HEK293 (cell line): Measurements from ENCODE around the gene ADCY3.

Experiments
- CTCF ChIA-PET: fragments of 350-600 bp; formaldehyde crosslinking; extraction: SDS; loops from one replicate; lab custom pipeline; 2021; ENCODE audit warnings: antibody characterized with exemption; lab: Yijun Ruan, JAX
- POLR2A ChIA-PET: fragments of 300-600 bp; formaldehyde crosslinking; extraction: SDS; loops from one replicate; lab custom pipeline; 2020; ENCODE audit warnings: antibody characterized with exemption, inconsistent platforms; lab: Yijun Ruan, JAX
- H3K27ac ChIP-seq: fragments of 200-500 bp; sonication (Bioruptor generic); 2 replicates; pipeline ENCODE4 v1.5.1; 2014; ENCODE audit warnings: low read depth, low read length, control low read depth, inconsistent platforms; ENCODE audit errors: extremely low read depth
- H3K36me3 ChIP-seq, 2 experiments: fragments of 200-500 bp in 1 of 2; sonication (Bioruptor generic) in 1 of 2; 1 replicate in 1 of 2; 2 replicates in 1 of 2; pipeline ENCODE4 v1.5.1; 2014 to 2017; ENCODE audit warnings: inconsistent platforms in 2 of 2, low read length in 2 of 2; ENCODE audit not compliant: control insufficient read depth in 2 of 2, insufficient read depth in 1 of 2
- H3K4me1 ChIP-seq: fragments of 200-500 bp; sonication (Bioruptor generic); 2 replicates; pipeline ENCODE4 v1.5.1; 2014; ENCODE audit warnings: mild to moderate bottlenecking, low read length, inconsistent platforms; ENCODE audit not compliant: control insufficient read depth, insufficient read depth
- H3K4me3 ChIP-seq: 2 replicates; pipeline ENCODE4 v1.5.1; 2011; ENCODE audit warnings: low read depth, mild to moderate bottlenecking, control low read depth, low read length, moderate library complexity
- H3K9me3 ChIP-seq: fragments of 200-500 bp; sonication (Bioruptor generic); 2 replicates; pipeline ENCODE4 v1.5.1; 2014; ENCODE audit warnings: low read depth, low read length, inconsistent platforms; ENCODE audit not compliant: control insufficient read depth, insufficient read depth
- HOXA7 ChIP-seq: sonication (generic); formaldehyde crosslinking; IDR thresholded peaks from 2 replicates; pipeline ENCODE4 v1.8.1; 2022; ENCODE audit warnings: missing genetic modification reagents, borderline replicate concordance
- HOXC10 ChIP-seq: sonication (generic); formaldehyde crosslinking; IDR thresholded peaks from 2 replicates; pipeline ENCODE4 v1.8.1; 2023; ENCODE audit warnings: mild to moderate bottlenecking, missing genetic modification reagents
- KLF16 ChIP-seq: fragments of 450-650 bp; formaldehyde crosslinking; IDR thresholded peaks from 2 replicates; pipeline ENCODE4 v1.5.1; 2017; ENCODE audit warnings: missing biosample characterization, missing genetic modification characterization
- PRDM10 ChIP-seq: fragments of 450-650 bp; formaldehyde crosslinking; IDR thresholded peaks from 2 replicates; pipeline ENCODE4 v1.5.1; 2016; ENCODE audit warnings: missing biosample characterization, missing genetic modification characterization
- PRDM4 ChIP-seq: fragments of 450-650 bp; formaldehyde crosslinking; IDR thresholded peaks from 2 replicates; pipeline ENCODE4 v1.5.1; 2017; ENCODE audit warnings: missing biosample characterization, missing genetic modification characterization
- YY2 ChIP-seq: fragments of 450-650 bp; formaldehyde crosslinking; IDR thresholded peaks from 2 replicates; pipeline ENCODE4 v1.5.1; 2016; ENCODE audit warnings: missing biosample characterization, missing genetic modification characterization
- ZBTB11 ChIP-seq: fragments of 450-650 bp; formaldehyde crosslinking; conservative IDR thresholded peaks from 2 replicates; pipeline ENCODE4 v1.5.1; 2016; ENCODE audit warnings: low read depth, missing biosample characterization, missing genetic modification characterization
- ZBTB26 ChIP-seq: fragments of 450-650 bp; formaldehyde crosslinking; optimal IDR thresholded peaks from 2 replicates; pipeline ENCODE3; 2016; ENCODE audit warnings: missing biosample characterization, mild to moderate bottlenecking, missing genetic modification characterization
- ZBTB44 ChIP-seq: fragments of 450-650 bp; IDR thresholded peaks from 2 replicates; pipeline ENCODE4 v1.5.1; 2018; ENCODE audit warnings: missing biosample characterization, mild to moderate bottlenecking, missing genetic modification characterization
- ZBTB48 ChIP-seq: fragments of 450-650 bp; formaldehyde crosslinking; IDR thresholded peaks from 2 replicates; pipeline ENCODE4 v1.5.1; 2016; ENCODE audit warnings: missing biosample characterization, missing genetic modification characterization
- ZBTB49 ChIP-seq: fragments of 450-650 bp; formaldehyde crosslinking; IDR thresholded peaks from 2 replicates; pipeline ENCODE4 v1.5.1; 2016; ENCODE audit warnings: missing biosample characterization, missing genetic modification characterization, low read depth
- ZNF221 ChIP-seq: fragments of 450-650 bp; formaldehyde crosslinking; IDR thresholded peaks from 2 replicates; pipeline ENCODE4 v1.5.1; 2017; ENCODE audit warnings: missing biosample characterization, missing genetic modification characterization, borderline replicate concordance
- ZNF350 ChIP-seq: fragments of 450-650 bp; formaldehyde crosslinking; IDR thresholded peaks from 2 replicates; pipeline ENCODE4 v1.5.0; 2017; ENCODE audit warnings: missing biosample characterization, mild to moderate bottlenecking, missing genetic modification characterization
- ZNF433 ChIP-seq: fragments of 450-650 bp; formaldehyde crosslinking; IDR thresholded peaks from 2 replicates; pipeline ENCODE4 v1.5.1; 2016; ENCODE audit warnings: missing biosample characterization, missing genetic modification characterization, low read depth
- ZNF560 ChIP-seq: fragments of 450-650 bp; formaldehyde crosslinking; IDR thresholded peaks from 2 replicates; pipeline ENCODE4 v1.5.1; 2017; ENCODE audit warnings: missing biosample characterization, missing genetic modification characterization, borderline replicate concordance
- ZNF580 ChIP-seq: fragments of 450-650 bp; formaldehyde crosslinking; IDR thresholded peaks from 2 replicates; pipeline ENCODE4 v1.5.1; 2016; ENCODE audit warnings: missing biosample characterization, missing genetic modification characterization
- ZNF843 ChIP-seq: fragments of 450-650 bp; formaldehyde crosslinking; IDR thresholded peaks from 2 replicates; pipeline ENCODE4 v1.5.1; 2016; ENCODE audit warnings: missing biosample characterization, missing genetic modification characterization

Gene ADCY3

GRCh38 chr2:24855022-24855622 lies 64.9 kb downstream of the ADCY3 start:
- ChIA-PET CTCF (interaction anchor here (1.9 kb wide), 1 partner anchor 27 kb away, joined by 7 read pairs; no protein-coding TSS in a partner anchor), POLR2A (no interaction called here)
- no peaks in the 10 kb centered on the region; the same call in 1 of the 2 replicates for H3K4me1 ChIP-seq
- H3K4me3 ChIP-seq: no peak overlapping the region
- TF ChIP-seq ZBTB49 (tag by site-specific recombination): no peak
- TF ChIP-seq ZBTB44 (tag by site-specific recombination): no peak
- TF ChIP-seq HOXC10 (CRISPR knock-in tag): no peak
- no peak for TF ChIP-seq HOXA7
- no peak for TF ChIP-seq ZNF560 (tag by site-specific recombination)
- no peak for TF ChIP-seq ZNF843 (tag by site-specific recombination)
- TF ChIP-seq KLF16 (tag by site-specific recombination): no peak
- TF ChIP-seq PRDM4 (tag by site-specific recombination): no peak
- TF ChIP-seq ZNF580 (tag by site-specific recombination): no peak
- no peak for TF ChIP-seq YY2 (tag by site-specific recombination)
- no peak for TF ChIP-seq ZNF433 (tag by site-specific recombination)
- TF ChIP-seq ZNF350: no peak
- no peak for TF ChIP-seq PRDM10 (tag by site-specific recombination)
- TF ChIP-seq ZNF221 (tag by site-specific recombination): no peak
- TF ChIP-seq ZBTB48: no peak
- no peak for TF ChIP-seq ZBTB26 (tag by site-specific recombination)
- TF ChIP-seq ZBTB11: no peak
- H3K9me3 ChIP-seq: no peaks in the 10 kb centered on the region
- H3K36me3 ChIP-seq: peaks cover 0 to 29% of the 10 kb centered on the region in 2 experiments; a peak in 1 of 3 replicates
- no peak overlapping the region for H3K27ac ChIP-seq
